NCI-H128 (cell line): ENCODE measurements around the gene SYNJ2.

Experiments used
- DNase-seq: peaks from one replicate; lab custom pipeline; 2025; ENCODE audit not compliant: unreplicated experiment; lab: John Stamatoyannopoulos, UW

Gene SYNJ2

GRCh38 chr6:158026901-158027589, 45.4 kb downstream of the SYNJ2 start:
- DNase-seq: no peak

DNA sequence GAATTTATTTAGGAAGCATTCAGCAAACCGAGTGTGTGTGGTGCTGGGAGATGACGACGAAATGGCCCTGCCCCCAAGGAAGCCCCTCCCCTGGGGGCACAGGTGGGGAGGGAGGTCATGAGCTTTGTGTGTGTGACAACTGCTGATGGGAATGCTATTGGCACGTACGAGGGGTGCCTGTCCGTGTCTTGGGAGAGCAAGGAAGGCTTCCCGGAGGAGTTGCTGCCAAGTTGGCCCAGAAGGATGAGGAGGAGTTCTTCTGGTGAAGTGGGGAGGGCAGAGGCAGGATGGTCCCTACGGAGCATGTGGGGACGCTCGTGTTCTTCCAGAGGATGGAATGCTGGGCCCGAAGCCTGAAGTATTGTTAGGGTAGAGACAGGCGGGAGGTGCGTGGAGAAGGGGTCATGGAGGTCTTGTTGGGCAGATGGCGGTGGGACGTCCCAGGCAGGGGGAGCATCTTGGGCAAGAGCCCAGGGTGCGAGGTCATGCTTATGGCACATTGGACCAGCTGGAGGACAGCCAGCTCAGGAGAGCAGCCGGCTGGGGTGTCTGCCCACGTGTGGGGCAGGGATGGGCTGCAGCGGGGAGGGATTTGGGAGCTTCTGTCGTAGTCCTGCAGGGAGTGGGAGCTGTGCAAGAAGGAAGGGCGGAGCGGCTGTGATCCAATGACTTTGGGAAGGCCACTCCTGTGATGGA, 46.1 kb downstream of the SYNJ2 start:
- DNase-seq: no peak

GRCh38 chr6:158028421-158028820, 46.8 kb downstream of the SYNJ2 start:
- DNase-seq: no peak

DNA sequence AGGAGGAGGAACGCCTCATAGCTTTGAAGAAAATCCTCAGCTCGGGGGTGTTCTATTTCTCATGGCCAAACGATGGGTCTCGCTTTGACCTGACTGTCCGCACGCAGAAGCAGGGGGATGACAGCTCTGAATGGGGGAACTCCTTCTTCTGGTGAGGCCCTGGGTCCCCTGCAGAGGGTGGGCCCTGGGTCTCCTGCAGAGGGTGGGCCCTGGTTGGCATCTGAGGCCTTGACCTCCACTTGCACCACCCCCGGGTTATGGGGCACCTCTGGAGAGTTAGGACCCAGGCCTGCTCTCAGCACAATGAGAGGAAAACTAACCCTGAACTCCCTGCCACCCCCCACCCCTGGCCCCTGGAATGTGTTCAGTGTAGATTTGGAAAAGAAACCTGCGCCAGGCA, 47.2 kb downstream of the SYNJ2 start:
- no peak for DNase-seq

- DNase-seq: no peak
Measured at GRCh38 chr6:158029668-158030230, 48.1 kb downstream of the SYNJ2 start.

DNA sequence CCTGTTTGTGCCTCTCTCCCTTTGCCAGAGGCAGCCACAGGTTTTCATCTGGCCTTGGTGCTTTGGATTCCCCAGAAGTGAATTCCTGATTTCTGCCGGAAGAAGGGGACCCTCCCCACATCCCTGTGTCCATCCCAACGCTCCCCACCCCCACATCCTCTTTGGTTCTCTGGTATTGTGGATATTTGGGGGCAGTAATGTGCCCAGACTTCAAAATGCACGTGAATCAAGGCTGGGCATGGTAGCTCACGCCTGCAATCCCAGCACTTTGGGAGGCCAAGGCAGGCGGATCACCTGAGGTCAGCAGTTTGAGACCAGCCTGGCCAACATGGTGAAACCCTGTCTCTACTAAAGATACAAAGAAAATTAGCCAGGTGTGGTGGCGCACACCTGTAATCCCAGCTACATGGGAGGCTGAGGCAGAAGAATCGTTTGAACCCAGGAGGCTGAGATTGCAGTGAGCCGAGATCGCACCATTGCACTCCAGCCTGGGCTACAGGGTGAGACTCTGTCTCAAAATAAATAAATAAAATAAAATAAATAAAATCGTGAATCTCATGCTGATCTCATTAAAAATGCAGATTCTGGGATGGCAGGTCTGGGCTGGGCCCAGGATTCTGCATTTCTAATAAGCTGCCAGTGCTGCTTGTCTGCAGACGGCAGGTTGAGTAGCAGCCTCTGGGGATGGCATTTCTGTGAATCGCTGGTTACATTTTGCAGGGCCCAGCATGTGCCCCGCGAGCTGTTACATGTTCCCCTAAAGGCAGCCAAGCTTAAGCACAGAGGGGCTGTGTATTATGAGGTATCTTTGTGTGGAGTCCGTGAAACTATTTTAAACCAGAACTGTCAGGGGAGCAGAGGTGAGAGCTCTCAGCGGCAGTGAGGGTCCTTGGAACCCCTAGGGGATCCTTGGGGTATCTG, 49.0 kb downstream of the SYNJ2 start:
- no peak for DNase-seq

DNA sequence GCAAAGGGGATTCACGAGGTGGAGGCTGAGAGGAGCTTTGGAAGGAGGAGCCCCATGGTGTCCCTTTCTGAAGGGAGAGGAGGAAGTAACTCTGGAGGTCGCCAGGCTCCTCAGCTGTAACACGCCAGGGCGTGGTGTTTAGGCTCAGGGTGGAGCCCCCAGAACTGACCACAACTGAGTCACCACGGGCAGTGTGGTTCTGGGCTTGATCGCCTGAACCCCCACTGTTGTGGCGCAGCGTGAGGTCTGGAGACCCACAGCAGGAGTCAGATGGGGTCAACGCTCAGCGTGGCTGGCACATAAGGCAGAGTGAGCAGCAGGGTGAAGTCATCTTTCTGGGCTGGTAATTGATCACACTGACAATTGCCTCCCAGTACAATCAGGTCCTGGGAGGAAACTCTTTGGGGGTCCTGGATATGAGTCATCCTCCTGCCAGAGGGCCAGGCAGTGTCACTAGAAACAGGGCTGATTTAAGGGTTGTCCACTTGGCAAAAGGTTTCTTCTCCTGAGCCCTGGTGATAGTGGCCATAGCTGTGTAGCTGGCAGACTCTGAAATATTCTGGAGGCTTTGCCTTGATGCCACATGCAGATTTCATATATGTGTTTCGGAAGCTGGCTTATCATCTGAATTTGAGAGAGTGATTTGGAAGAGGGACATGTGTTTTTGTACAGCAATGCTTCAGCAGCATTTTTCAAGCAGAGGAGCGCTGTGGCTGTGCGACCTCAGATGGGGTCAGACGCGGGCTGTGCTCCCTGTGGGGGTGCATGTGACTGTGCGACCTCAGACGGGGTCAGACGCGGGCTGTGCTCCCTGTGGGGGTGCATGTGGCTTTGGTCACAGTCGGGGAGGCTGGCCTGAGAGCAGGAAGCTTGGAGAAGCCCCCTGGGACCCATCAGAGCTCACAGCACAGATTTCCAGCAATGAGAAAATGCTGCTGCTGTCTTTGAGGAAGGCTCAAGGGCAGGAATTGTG, 50.0 kb downstream of the SYNJ2 start:
- no peak for DNase-seq

- no peak for DNase-seq
Measured at GRCh38 chr6:158032354-158032733, 50.7 kb downstream of the SYNJ2 start.

GRCh38 chr6:158033077-158033750, 51.6 kb downstream of the SYNJ2 start:
- no peak for DNase-seq

GRCh38 chr6:158033751-158034702, 52.4 kb downstream of the SYNJ2 start:
- DNase-seq: no peak

GRCh38 chr6:158036261-158036660, 54.6 kb downstream of the SYNJ2 start:
- DNase-seq: no peak

GRCh38 chr6:158037021-158037420, 55.4 kb downstream of the SYNJ2 start:
- no peak for DNase-seq

DNA sequence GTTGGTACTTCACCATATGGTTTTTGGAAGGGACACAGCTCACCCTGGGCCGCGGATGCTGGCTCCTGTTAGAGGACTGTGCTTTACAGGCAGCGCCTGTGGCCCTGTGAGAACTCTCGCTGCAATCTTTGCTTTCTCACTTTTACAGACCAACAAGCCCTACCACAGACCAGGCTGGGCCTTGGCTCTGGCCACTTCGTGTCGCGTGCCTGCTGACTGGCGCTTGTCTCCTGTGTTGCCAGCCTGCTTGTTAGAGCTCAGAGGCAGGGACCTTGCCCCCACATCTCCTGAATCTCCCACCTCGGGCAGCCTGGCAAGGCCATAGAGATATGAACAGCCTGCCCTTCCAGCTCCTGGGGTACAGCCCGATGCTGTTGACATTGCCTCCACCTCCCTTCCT, 56.1 kb downstream of the SYNJ2 start:
- no peak for DNase-seq

DNA sequence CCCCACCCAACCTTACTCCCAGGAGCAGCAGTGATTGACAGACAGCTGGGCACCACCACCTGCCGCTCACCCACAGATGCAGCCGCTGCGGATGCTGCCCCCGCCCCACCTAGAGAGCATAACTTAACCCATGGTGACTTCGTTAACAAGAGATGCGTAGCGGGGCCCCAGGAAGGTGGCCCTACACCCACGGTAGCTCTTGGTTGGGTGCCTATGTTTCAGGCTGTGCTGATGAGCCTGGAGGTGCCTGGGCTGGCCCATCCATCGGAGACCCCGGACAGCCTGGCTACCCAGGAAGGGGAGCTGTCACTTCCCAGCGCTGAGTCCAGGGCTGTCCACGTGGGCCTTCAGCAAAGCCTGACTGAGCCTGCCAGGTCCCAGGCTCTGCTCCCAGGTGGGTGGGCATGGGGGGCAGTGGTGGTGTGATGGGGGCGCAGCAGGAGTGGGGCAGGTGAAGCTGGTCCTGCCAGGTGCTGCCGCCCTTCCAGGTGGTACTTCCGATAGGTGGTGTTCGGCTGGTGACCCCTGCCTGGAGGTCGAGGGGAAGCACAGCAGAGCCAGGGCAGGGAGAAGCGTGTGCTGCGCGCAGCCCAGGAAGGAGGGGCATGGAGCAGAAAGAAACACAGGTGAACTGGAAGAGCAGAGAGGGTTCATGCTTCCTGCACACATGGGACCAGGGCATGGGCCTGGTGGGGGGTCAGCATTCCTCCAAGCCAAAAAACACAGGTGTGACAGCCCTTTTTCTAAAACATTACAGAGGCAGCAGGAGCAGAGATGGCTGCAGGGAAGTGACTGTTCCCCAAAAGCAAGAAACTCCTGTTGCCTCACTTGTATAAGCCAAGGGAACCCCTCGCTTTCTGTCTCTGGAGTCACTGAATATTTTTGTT, 56.9 kb downstream of the SYNJ2 start:
- DNase-seq: no peak

DNA sequence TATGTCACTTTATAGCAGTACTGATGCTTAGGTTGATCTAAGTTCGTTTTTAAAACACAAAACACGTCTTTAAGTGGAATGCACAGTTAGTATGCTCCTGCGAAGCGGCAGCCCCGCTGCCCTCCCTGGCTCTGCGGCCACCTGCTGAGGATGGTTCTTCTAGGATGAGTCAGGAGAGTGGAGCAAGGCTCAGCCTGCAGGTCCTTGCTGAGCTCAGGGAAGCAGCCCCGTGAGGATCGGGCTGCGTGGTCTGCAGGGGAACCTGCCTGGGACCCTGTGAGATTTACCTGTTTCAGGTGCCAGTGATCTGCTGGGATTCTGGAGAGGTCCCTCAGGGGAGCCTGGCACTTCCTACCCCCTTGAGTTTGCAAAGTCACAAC, 57.5 kb downstream of the SYNJ2 start:
- DNase-seq: no peak

DNA sequence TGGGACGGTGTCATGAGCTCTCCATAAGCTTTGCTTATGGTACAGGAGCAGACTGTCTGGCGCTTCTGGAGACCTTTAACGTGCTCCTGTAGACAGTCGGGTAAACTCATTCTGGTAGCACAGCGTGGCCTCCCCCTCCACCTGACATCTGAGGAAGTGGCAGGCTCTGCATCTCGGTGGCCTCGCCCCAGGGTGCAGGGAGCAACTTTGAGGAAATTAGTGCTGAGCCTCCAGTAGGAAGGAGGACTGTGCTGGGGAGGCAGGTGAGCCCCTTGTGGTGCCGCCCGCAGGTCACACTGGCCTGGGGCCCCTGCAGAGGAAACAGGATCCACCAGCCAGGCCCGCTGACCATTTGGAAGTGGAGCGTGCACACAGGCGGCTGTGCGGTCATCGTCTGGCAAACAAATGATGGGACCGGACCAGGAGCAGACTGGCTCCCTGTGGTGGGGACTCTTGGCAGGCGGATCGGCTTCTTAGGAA, 57.9 kb downstream of the SYNJ2 start:
- no peak for DNase-seq

GRCh38 chr6:158040051-158040803, 58.6 kb downstream of the SYNJ2 start:
- no peak for DNase-seq
